IgD-negative memory B cell (primary cell): ENCODE data around the gene PCDHGA7. TPM values are rescaled to one million over a fixed set of nuclear protein-coding genes. Genes with fewer than 3 reads are reported as not detected.
"Not testable (repeated sequence)": the region's sequence is repeated elsewhere in the genome, so short reads cannot be mapped to it uniquely, and the experiment has no call there.

Source experiments
- H3K27ac Mint-ChIP-seq, 3 donors: one replicate each; pipeline ENCODE4 v1.8.0; 2020 to 2022; ENCODE audit warnings: mild to moderate bottlenecking in 3 of 3, mixed read lengths in 3 of 3, moderate library complexity in 1 of 3
- H3K27me3 Mint-ChIP-seq: one replicate; pipeline ENCODE4 v1.8.0; 2021; ENCODE audit warnings: mixed read lengths
- H3K36me3 Mint-ChIP-seq: one replicate; pipeline ENCODE4 v1.8.0; 2020; ENCODE audit warnings: mild to moderate bottlenecking, mixed read lengths
- H3K4me1 Mint-ChIP-seq, 3 donors: one replicate each; pipeline ENCODE4 v1.8.0; 2020 to 2022; ENCODE audit warnings: mixed read lengths in 3 of 3, mild to moderate bottlenecking in 1 of 3
- H3K4me3 Mint-ChIP-seq, 4 donors: one replicate each; pipeline ENCODE4 v1.8.0; 2020 to 2022; ENCODE audit warnings: mild to moderate bottlenecking in 4 of 4, mixed read lengths in 4 of 4, moderate library complexity in 3 of 4
- H3K9me3 Mint-ChIP-seq, 3 donors: one replicate each; pipeline ENCODE4 v1.8.0; 2020 to 2021; ENCODE audit warnings: mixed read lengths in 3 of 3, mild to moderate bottlenecking in 1 of 3
- polyA plus RNA-seq: library from polyadenylated mRNA; unstranded; fragments of 300-500 nt; fragmentation: Illumina TruSeq; gene quantifications from one replicate; pipeline ENCODE4 v1.2.3, GENCODE V29; 2021

The PCDHGA7 gene
- not detected for polyA plus RNA-seq

DNA sequence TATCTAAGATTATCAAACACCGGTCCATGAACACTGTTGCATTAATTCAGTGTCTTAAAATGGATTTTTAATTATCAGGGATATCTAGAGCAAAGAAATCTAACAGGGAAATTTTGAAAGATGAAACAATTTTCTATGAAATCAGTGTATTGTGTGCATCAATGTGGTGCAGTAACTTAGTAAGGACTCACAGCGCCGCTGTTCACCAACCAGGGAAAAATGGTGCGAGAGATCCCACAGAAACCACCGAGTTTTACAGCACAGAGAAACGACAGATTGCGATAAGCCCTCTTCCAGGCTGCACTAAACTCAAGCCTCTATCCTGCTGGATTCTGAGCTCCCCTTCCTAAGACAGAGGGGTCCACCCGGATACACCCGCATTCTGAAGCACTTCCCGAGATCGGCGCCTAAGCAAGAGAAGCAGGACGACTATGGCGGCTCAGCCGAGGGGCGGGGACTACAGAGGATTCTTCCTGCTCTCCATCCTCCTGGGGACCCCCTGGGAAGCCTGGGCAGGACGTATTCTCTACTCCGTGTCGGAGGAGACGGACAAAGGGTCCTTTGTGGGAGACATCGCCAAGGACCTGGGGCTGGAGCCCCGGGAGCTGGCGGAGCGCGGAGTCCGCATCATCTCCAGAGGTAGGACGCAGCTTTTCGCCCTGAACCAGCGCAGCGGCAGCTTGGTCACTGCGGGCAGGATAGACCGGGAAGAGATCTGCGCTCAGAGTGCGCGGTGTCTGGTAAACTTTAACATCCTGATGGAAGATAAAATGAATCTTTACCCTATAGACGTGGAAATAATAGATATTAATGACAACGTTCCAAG is at the start of gene PCDHGA7:
Gene PCDHGA7, plus strand, starts transcription at position 274 of the 826 bp plus-strand sequence. Its CDS starts 158 bp downstream, at position 432.
- peaks cover 4 to 15% (median 8%) of the 10 kb centered on the region in 3 donors for H3K9me3 Mint-ChIP-seq
- peaks cover 0 to 2% (median 2%) of the 10 kb centered on the region in 3 donors for H3K4me1 Mint-ChIP-seq
- peaks cover 26% of the 10 kb centered on the region for H3K27me3 Mint-ChIP-seq
- peak within 1 kb of the TSS; percentile 81 to 94 (median 90) for H3K4me3 Mint-ChIP-seq
- peaks cover 1% of the 10 kb centered on the region for H3K36me3 Mint-ChIP-seq
- H3K27ac Mint-ChIP-seq, result peak within 1 kb of the TSS in 2 of 3 donors; percentile 19 to 76

- Mint-ChIP-seq H3K27me3 (peaks cover 30% of the 10 kb centered on the region), H3K4me1 (peaks cover 0 to 9% (median 2%) of the 10 kb centered on the region in 3 donors), H3K4me3 (peak within 1 kb of the TSS in 2 of 4 donors; percentile 12 to 41), H3K9me3 (peaks cover 14 to 51% (median 51%) of the 10 kb centered on the region in 3 donors), H3K36me3 (peaks cover 6% of the 10 kb centered on the region), H3K27ac (peak within 1 kb of the TSS in 2 of 3 donors; percentile 64 to 74)
Measured at GRCh38 chr5:141338538-141339306, 43.8 kb upstream of the PCDHGA7 start, which contains the start of gene PCDHGA2. TSS of gene PCDHGA2 (plus strand) at chr5:141338760.

GRCh38 chr5:141340781-141341354 is 41.7 kb upstream of the PCDHGA7 start:
- H3K4me1 Mint-ChIP-seq, H3K27ac Mint-ChIP-seq, H3K4me3 Mint-ChIP-seq, H3K36me3 Mint-ChIP-seq: not testable (repeated sequence)
- peaks cover 23% of the 10 kb centered on the region for H3K27me3 Mint-ChIP-seq
- peaks cover 13 to 44% (median 42%) of the 10 kb centered on the region in 3 donors for H3K9me3 Mint-ChIP-seq

GRCh38 chr5:141342773-141343172 is 39.8 kb upstream of the PCDHGA7 start:
- Mint-ChIP-seq H3K27ac (no peak overlapping the region), H3K36me3 (peaks cover 6% of the 10 kb centered on the region), H3K4me3 (no peak overlapping the region), H3K27me3 (peaks cover 14% of the 10 kb centered on the region), H3K9me3 (peaks cover 12 to 33% (median 32%) of the 10 kb centered on the region in 3 donors), H3K4me1 (peaks cover 0 to 4% (median 0%) of the 10 kb centered on the region in 3 donors)

DNA sequence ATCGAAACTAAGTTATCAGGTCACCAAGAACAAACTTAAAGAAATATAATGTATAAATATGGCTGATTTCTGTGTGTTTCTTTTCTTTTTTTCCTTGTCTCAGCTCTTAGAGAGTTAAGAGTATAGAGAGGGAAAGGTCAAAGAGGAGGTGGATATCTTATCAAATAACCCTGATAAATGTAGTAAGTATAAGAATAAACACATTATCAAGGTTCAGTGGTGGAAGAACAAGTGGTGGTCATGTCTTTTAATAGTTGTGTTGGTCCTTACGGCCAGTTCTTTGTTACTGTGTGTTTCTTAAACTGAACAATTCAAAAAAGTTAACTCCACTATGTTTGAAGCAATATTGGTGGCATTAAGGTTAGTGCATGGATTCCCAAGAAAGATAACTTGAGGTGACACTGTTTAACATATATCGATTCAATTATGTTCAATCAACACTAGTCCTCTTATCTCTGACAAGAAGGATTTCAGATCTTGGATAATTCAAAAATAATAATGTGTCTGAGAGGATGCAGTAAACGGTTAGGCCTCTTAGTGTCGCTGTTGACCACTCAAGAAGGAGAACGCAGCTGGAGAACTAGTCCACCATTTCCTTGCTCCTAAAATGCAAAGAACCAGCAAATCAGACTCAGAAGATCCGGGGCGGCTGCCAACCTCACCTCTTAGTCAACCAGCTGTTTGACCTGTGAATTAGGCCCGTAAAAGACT is 39.1 kb upstream of the PCDHGA7 start, which contains the start of gene PCDHGA3:
Gene PCDHGA3, plus strand, starts transcription at position 588 of the 711 bp plus-strand sequence. CDS start 205 bp downstream, outside the sequence.
- H3K4me3 Mint-ChIP-seq, result peak within 1 kb of the TSS in 3 of 4 donors; percentile 5 to 88 (median 75)
- peaks cover 3% of the 10 kb centered on the region for H3K36me3 Mint-ChIP-seq
- no peak within 1 kb of the TSS for H3K27ac Mint-ChIP-seq
- peaks cover 0 to 2% (median 0%) of the 10 kb centered on the region in 3 donors for H3K4me1 Mint-ChIP-seq
- H3K9me3 Mint-ChIP-seq, result peaks cover 12 to 28% (median 27%) of the 10 kb centered on the region in 3 donors
- peaks cover 14% of the 10 kb centered on the region for H3K27me3 Mint-ChIP-seq

DNA sequence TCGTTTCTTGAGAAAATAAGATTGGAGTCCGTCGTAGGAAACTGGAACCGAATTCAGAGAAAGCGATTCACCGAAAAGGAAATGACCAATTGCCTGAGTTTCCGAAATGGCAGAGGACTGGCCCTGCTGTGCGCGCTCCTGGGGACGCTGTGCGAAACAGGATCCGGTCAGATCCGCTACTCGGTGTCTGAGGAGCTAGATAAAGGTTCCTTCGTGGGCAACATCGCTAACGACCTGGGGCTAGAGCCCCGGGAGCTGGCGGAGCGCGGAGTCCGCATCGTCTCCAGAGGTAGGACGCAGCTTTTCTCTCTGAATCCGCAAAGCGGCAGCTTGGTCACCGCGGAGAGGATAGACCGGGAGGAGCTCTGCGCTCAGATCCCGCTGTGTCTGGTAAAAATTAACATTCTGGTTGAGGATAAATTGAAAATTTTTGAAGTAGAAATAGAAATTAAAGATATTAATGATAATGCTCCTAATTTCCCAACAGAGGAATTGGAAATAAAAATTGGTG is 38.5 kb upstream of the PCDHGA7 start:
- peaks cover 0 to 2% (median 0%) of the 10 kb centered on the region in 3 donors for H3K4me1 Mint-ChIP-seq
- no peak overlapping the region for H3K27ac Mint-ChIP-seq
- peaks cover 12 to 24% (median 23%) of the 10 kb centered on the region in 3 donors for H3K9me3 Mint-ChIP-seq
- H3K36me3 Mint-ChIP-seq, result peaks cover 3% of the 10 kb centered on the region
- peaks cover 17% of the 10 kb centered on the region for H3K27me3 Mint-ChIP-seq
- H3K4me3 Mint-ChIP-seq, result peak overlapping the region in 3 of 4 donors; percentile 5 to 88 (median 75)

GRCh38 chr5:141345327-141345726 is 37.2 kb upstream of the PCDHGA7 start:
- Mint-ChIP-seq H3K36me3 (peaks cover 3% of the 10 kb centered on the region), H3K4me3 (peak overlapping the region in 1 of 4 donors; percentile 70), H3K4me1 (peaks cover 0 to 3% (median 2%) of the 10 kb centered on the region in 3 donors), H3K27me3 (peaks cover 23% of the 10 kb centered on the region), H3K9me3 (peaks cover 10 to 25% (median 22%) of the 10 kb centered on the region in 3 donors), H3K27ac (no peak overlapping the region)

GRCh38 chr5:141346017-141346416 is 36.5 kb upstream of the PCDHGA7 start:
- Mint-ChIP-seq H3K4me3 (peak overlapping the region in 1 of 4 donors; percentile 3), H3K27me3 (peaks cover 24% of the 10 kb centered on the region), H3K9me3 (peaks cover 10 to 28% (median 24%) of the 10 kb centered on the region in 3 donors)
- H3K27ac Mint-ChIP-seq, H3K4me1 Mint-ChIP-seq, H3K36me3 Mint-ChIP-seq: not testable (repeated sequence)

DNA sequence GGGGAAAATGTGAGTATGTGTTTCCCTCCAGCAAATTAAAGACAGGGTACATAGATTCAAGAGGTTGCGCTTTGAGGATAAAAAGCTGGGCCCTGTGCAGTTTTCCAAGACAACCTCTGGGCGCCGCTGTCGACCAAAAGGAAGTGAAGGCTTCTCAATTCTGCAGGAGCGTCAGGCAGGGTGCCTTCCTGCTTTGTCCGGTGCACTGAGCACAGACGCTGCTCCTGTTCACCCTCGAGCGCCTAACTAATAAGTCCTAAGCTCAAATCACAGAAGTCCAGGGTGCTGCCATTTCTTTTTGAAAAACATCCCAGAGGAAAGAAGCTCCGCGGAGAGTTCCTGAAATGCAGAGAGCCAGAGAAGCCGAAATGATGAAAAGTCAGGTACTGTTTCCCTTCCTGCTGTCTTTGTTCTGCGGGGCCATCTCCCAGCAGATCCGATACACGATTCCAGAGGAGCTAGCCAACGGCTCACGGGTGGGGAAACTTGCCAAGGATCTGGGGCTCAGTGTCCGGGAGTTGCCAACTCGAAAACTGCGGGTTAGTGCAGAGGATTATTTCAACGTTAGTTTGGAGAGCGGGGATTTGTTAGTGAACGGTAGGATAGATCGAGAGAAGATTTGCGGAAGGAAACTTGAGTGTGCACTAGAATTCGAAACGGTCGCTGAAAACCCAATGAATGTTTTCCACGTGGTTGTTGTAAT is 32.5 kb upstream of the PCDHGA7 start, which contains the start of gene PCDHGB1:
Gene PCDHGB1, plus strand, starts transcription at position 183 of the 703 bp plus-strand sequence. Its CDS starts 162 bp downstream, at position 345.
- Mint-ChIP-seq H3K4me3 (peak within 1 kb of the TSS; percentile 58 to 89 (median 84)), H3K4me1 (peaks cover 0 to 3% (median 2%) of the 10 kb centered on the region in 3 donors), H3K36me3 (peaks cover 3% of the 10 kb centered on the region), H3K27me3 (peaks cover 25% of the 10 kb centered on the region), H3K27ac (peak within 1 kb of the TSS; percentile 67 to 89 (median 83)), H3K9me3 (peaks cover 8 to 27% (median 23%) of the 10 kb centered on the region in 3 donors)

GRCh38 chr5:141351591-141351990 is 31.0 kb upstream of the PCDHGA7 start:
- peaks cover 1% of the 10 kb centered on the region for H3K36me3 Mint-ChIP-seq
- H3K4me3 Mint-ChIP-seq, result no peak overlapping the region
- no peak overlapping the region for H3K27ac Mint-ChIP-seq
- peaks cover 33% of the 10 kb centered on the region for H3K27me3 Mint-ChIP-seq
- H3K9me3 Mint-ChIP-seq, result peaks cover 6 to 34% (median 24%) of the 10 kb centered on the region in 3 donors
- peaks cover 0 to 3% (median 1%) of the 10 kb centered on the region in 3 donors for H3K4me1 Mint-ChIP-seq

GRCh38 chr5:141354900-141355469 is 27.6 kb upstream of the PCDHGA7 start, which contains the start of gene PCDHGA4:
TSS of gene PCDHGA4 (plus strand) at chr5:141355021. CDS start at chr5:141355108, 87 bp downstream.
- peaks cover 6 to 32% (median 23%) of the 10 kb centered on the region in 3 donors for H3K9me3 Mint-ChIP-seq
- peak within 1 kb of the TSS in 1 of 3 donors; percentile 6 for H3K27ac Mint-ChIP-seq
- peaks cover 34% of the 10 kb centered on the region for H3K27me3 Mint-ChIP-seq
- peaks cover 2 to 5% (median 2%) of the 10 kb centered on the region in 3 donors for H3K4me1 Mint-ChIP-seq
- peaks cover 3% of the 10 kb centered on the region for H3K36me3 Mint-ChIP-seq
- H3K4me3 Mint-ChIP-seq, result peak within 1 kb of the TSS in 3 of 4 donors; percentile 17 to 63 (median 45)

- peaks cover 6 to 25% (median 25%) of the 10 kb centered on the region in 3 donors for H3K9me3 Mint-ChIP-seq
- peak overlapping the region in 2 of 4 donors; percentile 37 to 46 for H3K4me3 Mint-ChIP-seq
- peak overlapping the region in 1 of 3 donors; percentile 6 for H3K27ac Mint-ChIP-seq
- peaks cover 2 to 8% (median 2%) of the 10 kb centered on the region in 3 donors for H3K4me1 Mint-ChIP-seq
- H3K27me3 Mint-ChIP-seq, result peaks cover 36% of the 10 kb centered on the region
- peaks cover 3% of the 10 kb centered on the region for H3K36me3 Mint-ChIP-seq
Measured at GRCh38 chr5:141355641-141356040, 26.9 kb upstream of the PCDHGA7 start.
